PC-9 (cell line): ENCODE results near the gene OR2L2.

ENCODE experiments used
- EZH2 ChIP-seq: fragments of 200-600 bp; sonication (generic); IDR thresholded peaks from 2 replicates; pipeline ENCODE4 v1.8.0; 2017; ENCODE audit warnings: antibody characterized with exemption, low read depth
- TF ChIP-seq, protein P1 (sequence below): fragments of 200-600 bp; sonication (generic); conservative IDR thresholded peaks from 2 replicates; pipeline ENCODE4 v1.6.1; 2017; ENCODE audit warnings: mixed run types, antibody characterized with exemption, mild to moderate bottlenecking, moderate library complexity

DNA sequence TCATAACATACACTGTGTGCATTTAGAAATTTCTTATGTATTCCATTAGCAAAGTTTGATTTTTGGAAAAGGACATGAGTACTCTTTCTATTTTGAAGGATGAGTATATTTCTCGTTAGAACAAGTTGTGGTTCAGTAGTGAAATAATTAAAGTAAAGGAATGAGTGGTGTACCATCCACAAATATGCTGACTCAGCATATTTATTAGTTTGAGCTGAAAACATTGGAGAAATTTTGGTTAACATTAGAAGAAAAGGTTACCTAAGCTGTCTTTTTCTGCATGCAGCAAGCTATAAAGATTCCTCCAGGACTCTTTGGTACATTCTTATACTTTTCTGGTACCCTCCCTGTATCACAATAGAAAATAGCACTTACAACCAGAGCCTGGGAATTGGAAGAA lies 22.1 kb upstream of the OR2L2 start:
- TF ChIP-seq, protein P1, sequence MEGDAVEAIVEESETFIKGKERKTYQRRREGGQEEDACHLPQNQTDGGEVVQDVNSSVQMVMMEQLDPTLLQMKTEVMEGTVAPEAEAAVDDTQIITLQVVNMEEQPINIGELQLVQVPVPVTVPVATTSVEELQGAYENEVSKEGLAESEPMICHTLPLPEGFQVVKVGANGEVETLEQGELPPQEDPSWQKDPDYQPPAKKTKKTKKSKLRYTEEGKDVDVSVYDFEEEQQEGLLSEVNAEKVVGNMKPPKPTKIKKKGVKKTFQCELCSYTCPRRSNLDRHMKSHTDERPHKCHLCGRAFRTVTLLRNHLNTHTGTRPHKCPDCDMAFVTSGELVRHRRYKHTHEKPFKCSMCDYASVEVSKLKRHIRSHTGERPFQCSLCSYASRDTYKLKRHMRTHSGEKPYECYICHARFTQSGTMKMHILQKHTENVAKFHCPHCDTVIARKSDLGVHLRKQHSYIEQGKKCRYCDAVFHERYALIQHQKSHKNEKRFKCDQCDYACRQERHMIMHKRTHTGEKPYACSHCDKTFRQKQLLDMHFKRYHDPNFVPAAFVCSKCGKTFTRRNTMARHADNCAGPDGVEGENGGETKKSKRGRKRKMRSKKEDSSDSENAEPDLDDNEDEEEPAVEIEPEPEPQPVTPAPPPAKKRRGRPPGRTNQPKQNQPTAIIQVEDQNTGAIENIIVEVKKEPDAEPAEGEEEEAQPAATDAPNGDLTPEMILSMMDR = no peak
- no peak for TF ChIP-seq EZH2
